GM12873 (cell line): Measurements from ENCODE around the gene RBM27.
A peak's percentile ranks its signal among the peaks of the same experiment; 100 is the strongest.

ENCODE experiments used
- CTCF ChIP-seq: IDR thresholded peaks from 2 replicates; pipeline ENCODE4 v1.5.1; 2012; ENCODE audit warnings: low read depth, mild to moderate bottlenecking, moderate library complexity, low read length, control low read depth; ENCODE audit not compliant: insufficient read depth; ENCODE audit errors: missing control alignments

Gene RBM27

GRCh38 chr5:146199176-146199815 is 4.1 kb upstream of the RBM27 start:
- no peak for TF ChIP-seq CTCF

GRCh38 chr5:146203872-146204192 is 427 bp downstream of the RBM27 start:
- TF ChIP-seq CTCF = no peak

GRCh38 chr5:146205499-146206202 is 2.2 kb downstream of the RBM27 start:
- TF ChIP-seq CTCF = no peak

GRCh38 chr5:146206257-146206656 is 2.9 kb downstream of the RBM27 start:
- TF ChIP-seq CTCF = no peak

GRCh38 chr5:146208916-146209522 is 5.6 kb downstream of the RBM27 start:
- TF ChIP-seq CTCF = peak; percentile 29

GRCh38 chr5:146209714-146210113 is 6.3 kb downstream of the RBM27 start:
- no peak for TF ChIP-seq CTCF

GRCh38 chr5:146213210-146213826 is 9.9 kb downstream of the RBM27 start:
- no peak for TF ChIP-seq CTCF
